ENCODE results near the gene VSIG10L.
A peak's percentile ranks its signal among the peaks of the same experiment; 100 is the strongest.

VSIG10L gene

DNA sequence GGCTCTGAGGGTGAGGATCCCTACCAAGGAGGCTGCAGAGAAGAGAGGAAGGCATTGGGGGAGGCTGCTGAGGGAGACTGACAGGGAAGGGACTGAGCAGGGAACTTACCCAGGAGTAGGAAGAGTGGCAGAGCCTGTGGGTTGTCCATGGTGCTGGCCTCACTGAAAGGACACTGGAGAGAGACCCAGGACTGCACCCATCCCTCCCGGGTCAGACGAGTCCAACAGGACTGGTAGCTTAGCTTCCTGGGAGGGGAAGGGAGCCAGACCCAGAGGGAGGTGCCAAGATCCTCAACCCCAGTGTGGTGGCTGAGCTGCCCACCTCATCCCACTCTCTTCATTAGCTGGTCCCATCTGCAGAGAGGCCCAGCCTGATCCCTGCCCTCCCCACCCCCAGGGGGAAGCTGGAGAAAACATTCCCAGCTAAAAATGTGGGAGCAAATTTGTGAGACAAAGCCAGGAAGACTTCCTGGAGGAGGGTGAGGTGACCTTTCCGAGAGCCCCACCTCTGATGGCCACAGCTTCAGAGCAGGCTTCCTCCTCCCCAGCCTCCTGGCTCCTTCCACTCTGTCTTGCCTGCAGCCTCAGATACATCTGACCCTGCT, at the start of gene VSIG10L:
TSS of gene VSIG10L (minus strand) at position 164 of the 605 bp plus-strand sequence. CDS start at position 149, 15 bp downstream.
- DNase-seq (ENCODE audit: low read depth), result no peak

DNA sequence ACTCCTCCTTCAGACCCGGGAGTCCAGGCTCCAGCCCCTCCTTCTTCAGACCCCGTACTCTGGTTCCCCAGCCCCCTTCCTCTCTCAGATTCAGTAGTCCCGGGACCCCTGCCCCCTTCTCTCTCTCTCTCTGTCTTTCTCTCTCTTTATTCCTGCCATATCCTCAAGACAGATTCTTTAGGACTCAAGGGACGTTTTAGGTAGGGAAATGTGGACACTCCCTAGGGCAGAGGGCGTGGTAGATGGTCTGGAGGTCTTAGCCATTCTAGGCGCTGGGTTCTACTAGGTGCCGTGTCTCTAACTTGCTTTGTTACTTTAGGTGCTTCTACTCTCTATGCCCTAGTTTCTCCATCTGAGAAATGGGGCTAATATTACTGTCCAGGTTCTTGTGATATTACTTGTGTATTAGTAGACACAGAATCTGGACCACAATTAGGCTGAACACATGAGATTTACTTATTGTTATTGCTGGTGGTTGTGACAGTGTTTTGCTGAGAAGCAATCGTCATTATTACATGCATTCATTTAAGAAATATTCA, 49.2 kb upstream of the VSIG10L start:
- no peak for DNase-seq (ENCODE audit: low read depth)

DNA sequence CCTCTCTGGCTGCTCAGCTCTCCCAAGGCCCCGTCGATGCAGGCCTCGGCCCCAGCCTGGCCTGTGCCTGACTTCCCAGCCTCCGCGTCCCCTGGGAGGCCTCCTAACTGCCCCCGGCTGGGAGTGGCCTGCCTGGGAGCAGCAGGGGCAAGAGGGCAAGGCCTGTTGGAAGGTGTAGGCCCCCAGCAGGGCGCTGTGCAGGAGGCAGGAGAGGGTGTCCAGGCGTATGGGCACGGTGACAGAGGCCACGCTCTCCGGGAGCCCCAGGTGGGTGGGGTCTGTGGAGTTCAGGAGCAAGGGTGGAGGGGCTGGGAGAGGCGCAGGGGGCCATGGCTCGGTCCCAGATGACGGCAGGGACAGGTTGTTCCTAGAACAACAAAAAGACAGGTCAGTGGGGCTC, 47.2 kb upstream of the VSIG10L start:
- no peak for DNase-seq (ENCODE audit: low read depth)

DNA sequence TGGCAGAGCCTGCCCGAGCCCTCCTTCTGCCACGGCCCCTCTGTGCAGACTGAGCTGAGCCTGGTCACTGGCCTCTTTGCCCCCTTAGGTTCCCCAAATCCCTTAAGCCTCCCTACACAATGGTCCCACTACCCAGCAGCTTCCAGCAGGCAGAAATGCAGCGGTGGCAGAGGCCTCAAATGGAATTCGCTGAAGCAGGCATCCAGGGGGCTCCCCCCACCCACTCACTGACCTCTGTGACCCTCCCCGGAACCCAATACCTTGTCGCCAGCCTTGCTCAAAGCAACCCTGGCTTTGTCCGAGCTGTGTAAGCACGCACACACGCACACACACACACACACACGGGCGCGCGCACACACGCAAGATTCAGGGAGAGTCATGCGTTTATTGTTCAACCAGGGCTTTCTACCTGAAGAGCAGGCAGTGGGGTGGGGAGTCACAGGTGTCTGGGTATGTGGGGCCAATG, 46.0 kb upstream of the VSIG10L start, which contains the start of gene LIM2:
TSS of gene LIM2 (minus strand) at position 51 of the 466 bp plus-strand sequence. CDS start 531 bp downstream, outside the sequence.
- no peak for DNase-seq (ENCODE audit: low read depth)

DNA sequence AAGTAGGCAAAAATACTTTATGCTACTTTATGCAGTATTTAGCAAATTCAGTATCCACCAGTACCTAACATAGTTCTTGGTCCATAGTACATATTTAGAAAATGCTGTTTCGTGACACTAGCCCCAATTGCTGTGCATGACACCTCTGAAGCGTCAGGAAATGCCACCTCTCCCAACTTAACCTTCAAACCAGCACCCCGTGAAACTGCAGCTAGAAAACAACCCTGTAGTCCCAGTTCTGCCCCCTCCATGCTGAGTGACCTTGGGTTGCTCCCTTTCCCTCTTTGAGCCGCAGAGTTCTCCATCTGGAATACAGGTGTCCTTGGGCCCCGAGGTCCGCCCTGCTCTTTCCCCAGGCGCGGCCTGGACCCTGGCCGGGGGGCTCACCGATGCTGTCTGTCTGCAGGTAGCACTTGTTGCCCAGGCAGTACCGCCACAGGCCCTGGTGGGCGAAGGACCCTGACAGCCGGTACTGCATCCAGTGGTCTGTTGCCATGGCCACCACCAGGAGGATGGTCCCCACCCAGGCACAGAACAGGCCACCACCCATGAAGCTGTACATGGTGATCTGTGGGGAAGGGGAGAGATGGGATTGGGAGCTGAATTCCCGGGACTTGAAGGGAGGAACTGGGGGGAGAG, 45.1 kb upstream of the VSIG10L start:
- DNase-seq (ENCODE audit: low read depth), result no peak

DNA sequence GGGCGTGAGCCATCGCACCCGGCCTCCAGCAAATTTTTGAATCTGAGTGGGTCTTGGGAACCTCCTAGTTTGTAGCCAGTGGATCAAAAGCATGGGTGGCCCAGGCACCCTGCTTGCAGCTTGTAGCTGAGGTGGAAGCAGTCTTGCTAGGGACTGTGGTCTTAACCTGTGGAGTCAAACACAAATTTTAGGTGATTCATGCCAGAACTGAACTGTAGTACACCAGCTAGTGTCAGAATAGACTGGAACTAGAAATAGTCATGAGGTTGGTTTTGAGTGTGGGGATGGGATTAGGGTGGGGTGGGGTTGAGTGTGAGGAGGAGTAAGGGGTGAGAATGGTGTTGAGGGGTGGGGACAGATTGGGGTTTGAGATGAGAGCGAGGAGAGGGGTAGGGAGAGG, 40.1 kb upstream of the VSIG10L start:
- DNase-seq (ENCODE audit: low read depth), result no peak

DNA sequence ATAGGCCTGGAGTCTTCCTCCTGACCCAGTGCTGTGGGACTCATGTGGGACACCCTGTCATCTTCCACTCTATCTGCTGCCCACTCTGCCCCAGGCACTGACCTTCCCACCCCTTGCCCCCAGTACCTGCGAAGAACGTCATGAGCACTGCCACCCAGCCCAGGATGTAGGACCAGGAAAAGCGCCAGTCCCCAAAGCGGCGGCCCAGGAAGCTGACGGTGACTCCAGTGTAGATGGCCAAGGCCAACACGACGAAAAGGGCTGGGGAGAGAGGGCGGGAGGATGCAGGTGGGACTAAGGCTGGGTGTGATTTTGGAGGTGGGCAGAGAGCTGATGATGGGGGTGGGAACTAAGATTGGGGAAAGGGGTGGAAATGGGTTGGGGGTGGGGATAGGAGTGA, 38.4 kb upstream of the VSIG10L start:
- no peak for DNase-seq (ENCODE audit: low read depth)

DNA sequence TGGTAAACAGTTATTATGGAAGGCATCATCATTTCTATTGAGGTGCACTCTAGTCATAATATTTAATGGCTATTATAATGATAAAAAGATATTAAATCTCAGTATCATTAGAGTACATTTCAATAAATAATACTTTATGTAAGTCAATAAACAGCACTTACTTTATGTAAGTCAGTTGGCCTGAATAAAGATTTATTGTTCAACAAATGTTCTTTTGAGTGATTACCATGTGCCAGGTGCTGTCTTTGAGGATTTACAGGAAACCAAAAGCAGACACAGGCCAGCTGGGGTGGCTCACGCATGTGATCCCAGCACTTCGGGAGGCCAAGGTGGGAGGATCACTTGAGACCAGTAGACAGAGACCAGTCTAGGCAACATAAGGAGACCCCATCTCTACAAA, 35.5 kb upstream of the VSIG10L start:
- DNase-seq (ENCODE audit: low read depth), result no peak

DNA sequence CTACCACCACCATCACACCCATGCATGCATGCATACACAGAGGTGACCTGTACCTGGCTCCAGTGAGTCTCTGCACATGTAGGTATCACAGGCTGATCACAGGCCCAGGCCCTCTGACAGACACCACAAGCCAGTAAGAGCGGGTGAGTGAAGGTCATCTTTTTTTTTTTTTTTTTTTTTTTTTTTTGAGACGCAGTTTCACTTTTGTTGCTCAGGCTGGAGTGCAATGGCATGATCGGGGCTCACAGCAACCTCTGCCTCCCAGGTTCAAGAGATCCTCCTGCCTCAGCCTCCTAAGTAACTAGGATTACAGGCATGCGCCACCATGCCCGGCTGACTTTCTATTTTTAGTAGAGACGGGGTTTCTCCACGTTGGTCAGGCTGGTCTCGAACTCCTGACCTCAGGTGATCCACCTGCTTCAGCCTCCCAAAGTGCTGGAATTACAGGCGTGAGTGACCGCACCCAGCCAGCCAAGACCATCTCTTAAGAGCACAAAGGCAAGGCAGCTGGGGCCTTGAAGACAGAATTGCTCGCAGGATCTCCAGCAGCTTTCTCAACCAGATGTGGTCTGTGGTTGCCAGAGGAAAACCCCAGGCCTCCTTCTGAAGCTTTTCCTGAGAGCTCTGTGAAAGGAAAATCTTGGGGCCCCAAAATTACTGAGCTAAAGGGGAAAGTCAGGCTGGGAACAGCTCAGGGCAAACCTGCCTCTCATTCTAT, 33.7 kb upstream of the VSIG10L start:
- DNase-seq (ENCODE audit: low read depth), result no peak

DNA sequence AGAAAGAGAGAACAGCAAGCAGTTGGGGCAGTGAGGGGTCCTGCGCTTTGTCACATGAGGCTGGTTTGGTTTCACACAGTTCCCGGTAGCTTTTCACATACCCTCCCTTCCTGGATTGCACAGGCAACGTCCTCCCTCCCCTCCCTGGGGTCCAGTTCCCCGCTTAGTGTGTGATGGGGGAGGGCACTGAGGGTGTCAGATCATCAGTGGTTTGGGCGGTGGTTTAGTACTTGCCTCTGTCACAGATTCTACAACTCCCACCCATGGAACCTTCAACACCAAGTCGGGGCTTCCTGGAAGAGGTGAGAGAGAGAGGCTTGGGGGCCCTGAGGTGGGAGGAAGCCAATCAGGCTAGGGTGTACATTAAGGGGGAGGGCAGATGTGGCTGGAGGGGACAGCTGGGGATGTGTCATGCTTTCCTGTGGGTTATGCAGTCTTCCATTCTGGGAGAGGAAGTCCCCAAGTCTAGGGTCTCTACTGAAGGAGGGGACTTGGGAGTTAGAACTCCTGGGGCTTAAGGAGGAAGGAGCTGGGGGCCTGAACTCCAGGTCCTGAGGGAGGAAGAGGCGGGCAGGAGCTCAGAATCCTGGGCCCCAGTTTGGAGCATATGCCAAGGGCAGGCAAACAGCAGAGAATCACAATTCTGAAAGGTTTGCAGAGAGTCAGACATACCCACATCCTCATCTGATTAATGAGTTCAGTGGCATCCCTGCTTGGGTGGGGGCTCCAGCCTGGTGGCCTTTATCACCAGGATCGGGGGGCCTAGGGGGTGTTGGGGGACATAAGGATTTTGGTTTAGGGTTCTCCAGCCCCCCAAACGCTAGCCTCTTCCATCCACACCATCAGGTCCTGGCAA, 30.9 kb upstream of the VSIG10L start, which contains the start of gene NKG7:
TSS of gene NKG7 (minus strand) at position 6 of the 856 bp plus-strand sequence. CDS start 119 bp downstream, outside the sequence.
- no peak for DNase-seq (ENCODE audit: low read depth)

DNA sequence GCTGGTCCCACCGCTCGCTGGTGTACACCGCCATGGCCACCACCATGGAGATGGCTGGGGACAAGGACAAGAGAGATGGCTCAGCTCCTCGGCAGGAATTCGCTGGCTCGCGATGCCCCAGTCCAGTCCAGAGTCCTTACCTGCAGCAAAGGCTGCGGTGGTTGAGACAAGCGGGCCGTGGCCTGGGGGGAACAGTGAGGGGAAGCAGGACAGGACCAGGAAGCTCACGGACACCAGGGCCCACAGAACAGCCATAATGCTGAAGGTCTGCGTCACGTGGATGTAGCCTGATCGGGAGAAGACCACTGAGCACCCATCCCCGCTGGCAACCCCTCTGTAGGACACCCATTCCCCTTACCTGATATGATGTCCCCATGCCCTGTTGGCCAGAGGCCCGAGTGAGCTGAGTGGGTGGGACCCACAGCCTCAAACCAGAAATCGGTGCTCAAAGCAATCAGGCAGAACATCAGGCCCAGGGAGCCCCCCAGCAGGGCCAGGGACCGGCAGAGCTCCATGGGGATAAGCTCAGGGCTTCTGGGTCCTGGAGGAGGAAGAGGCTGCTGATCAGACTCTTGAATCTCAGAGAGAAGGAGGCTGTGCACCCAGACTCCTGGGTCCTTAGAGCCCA, 30.2 kb upstream of the VSIG10L start:
- DNase-seq (ENCODE audit: low read depth), result no peak

DNA sequence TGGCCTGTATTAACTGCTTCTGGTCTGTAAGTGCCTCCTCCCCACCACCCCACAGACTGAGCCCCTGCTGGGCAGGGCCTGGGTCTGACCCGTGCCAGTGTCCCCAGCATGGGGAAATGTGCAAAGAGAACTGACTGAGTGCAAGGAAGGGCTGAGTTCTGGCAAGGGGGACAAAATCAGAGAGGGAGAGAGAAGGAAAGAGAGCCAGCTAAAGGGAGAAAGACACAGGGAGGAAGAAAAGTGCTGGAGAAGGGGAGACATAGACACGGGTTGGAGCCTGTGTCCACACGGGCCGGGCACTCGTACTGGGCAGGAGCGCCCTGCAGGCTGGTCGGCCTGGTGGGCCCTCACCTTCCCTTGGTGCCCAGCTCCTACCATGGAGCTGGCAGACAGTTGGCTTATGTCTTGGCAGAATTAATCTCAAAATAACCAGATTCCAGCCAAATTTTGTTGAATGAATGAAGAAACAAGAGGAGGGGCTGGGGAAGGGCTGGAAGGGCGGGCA, 29.3 kb upstream of the VSIG10L start:
- no peak for DNase-seq (ENCODE audit: low read depth)

DNA sequence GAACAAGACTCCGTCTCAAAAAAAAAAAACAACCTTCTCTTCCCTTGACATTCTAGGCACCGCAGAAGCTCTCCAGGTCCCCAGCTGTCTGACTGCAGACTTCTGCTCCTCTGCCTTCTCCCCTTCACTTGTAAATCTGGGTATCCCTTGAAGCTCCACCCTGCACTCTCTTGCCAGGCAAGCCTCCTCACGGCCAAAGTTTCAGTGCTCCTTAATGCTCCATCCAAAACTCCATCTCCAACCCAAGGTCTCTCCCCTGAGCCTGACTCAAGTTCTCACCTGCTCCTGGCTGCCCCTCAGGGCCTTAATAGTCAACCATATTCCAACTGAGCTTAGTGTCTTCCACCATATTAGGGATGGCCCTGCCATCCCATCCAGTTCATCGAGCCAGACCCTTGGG, 28.3 kb upstream of the VSIG10L start:
- no peak for DNase-seq (ENCODE audit: low read depth)

DNA sequence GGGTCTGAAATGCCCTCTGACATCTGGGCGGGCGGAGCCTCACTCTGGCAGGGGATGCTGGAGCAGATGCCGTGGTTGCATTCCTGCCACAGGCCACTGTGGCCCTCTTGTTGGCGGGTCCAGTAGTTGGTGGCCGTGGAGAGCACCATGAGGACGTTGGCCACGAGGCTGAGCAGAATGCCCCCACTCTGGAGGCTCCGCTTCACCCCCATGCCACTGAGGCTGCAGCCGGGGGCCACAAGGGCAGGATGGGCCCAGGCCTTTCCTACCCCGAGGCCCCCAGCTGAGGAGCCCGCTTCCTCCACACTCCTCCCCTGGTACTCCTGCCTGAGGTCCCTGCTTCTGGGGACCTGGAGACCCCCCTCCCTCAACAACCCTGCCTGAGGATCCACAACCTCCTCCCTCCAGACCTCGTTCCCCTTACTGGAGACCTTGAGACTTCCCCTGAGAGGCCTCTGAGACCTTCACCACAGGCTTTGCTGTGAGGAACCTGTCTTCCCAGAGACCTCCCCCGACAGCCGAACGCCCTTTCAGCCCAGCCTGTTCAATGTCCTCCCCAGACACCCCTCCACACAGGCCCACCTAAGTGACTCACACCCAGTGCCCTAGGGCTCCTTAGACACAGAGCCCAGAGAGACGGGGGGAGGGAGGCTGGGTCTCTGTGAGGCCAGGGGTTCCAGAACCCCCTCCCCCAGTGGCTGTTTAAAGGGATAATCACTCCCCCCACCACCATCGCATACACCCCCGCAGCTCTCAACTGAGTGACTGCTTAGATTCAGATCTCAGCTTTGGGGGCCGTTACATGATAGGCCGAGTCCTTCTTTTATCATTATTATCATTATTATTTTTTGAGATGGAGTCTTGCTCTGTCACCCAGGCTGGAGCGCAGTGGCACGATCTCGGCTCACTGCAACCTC, 26.7 kb upstream of the VSIG10L start, which contains the start of gene CLDND2:
TSS of gene CLDND2 (minus strand) at position 638 of the 917 bp plus-strand sequence. CDS start at position 212, 426 bp downstream.
- no peak for DNase-seq (ENCODE audit: low read depth)

DNA sequence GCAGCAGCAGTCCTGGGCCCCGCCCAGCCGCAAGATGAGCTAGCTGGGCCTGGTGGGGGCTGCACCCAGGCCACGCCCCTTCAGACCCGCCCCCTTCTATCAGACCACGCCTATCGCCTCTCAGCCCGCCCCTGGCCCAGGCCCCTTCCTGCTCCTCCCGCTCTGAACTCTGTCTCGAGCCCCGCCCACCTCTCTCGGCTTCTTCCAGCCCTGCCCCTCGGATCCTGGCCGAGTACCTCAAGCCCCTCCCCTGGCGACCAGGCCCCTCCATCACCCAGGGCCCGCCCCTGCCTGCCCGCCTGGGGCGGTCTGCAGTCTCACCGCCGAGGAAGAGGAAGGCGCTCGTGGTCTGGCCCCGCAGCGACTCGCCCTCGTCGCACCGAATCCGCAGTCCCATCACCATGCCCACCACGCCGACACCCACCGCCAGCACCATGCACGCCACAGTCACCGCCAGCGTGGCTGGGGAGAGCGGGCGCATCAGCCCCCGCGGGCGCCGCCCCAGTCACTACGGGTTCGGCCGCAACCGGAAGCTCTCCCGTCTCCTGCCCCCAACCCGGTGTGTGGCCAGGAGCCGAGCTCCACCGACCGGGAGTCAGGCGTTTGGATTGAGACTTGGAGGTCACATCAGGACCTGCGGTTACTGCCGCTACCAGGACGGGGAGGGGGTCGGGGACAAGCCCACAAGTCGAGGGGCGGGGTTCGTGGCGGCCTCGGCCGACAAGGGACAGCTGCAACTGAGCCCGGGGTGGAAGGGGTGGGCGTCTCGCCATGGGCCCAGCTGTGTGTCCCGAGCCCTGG, 25.8 kb upstream of the VSIG10L start:
- peak; percentile 92 for DNase-seq (ENCODE audit: low read depth)

DNA sequence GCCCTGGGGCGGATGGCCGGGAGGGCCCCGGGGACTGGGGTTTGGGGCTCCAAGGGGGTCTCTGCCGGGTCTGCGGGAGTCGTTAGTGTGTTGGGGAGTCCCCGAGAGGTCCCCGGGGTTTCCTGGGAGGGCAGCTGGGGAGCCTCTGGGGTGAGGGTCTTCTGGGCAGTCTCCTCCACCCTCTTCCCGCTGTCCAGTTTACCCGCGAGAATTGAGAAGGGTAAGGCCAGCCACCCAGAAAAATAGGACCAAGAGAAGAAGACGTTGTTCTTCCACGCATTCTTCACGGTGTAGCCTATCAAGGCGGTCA, 25.3 kb upstream of the VSIG10L start:
- no peak for DNase-seq (ENCODE audit: low read depth)

DNA sequence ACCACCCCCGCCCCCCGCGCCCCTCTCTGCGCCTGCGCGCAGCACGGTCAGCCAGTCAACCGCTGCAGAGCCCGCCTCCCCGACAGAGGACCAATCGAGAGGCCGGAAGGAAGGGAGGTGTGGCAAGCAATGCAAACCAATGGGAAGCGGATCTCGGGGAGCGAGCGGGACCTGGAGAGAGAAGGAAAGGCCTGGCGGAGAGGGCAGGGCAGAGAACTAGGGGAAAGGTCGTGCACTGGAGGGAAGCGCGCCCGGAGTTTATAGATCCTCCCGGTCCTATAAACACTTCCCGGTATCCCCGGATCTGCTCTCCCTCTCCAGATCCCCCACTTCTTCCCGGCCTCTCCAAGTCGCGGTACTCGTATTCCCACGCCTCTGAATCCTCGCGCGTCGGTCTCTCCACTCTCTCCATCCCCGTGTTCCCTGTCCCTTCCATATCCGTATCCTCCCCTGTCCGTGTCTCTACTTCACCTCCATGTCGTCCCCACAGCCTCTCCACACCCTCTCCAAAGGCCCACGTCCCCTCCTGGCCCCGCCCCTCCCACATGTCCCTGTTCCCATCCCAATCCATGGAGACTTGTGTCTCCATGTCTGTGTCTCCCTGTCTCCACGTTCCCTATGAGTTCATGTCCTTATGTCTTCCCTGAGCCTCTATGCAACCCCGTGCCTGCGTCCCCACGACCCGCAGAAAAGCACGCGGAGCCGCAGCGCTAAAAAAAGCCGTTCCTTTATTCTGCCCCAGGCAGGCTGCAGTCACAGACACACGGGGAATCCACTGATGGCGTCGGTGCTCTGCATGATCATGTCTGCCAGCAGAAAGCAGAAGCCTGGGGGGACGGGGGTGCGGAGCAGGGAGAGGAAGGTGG, 24.7 kb upstream of the VSIG10L start:
- DNase-seq (ENCODE audit: low read depth), result peak; percentile 92

DNA sequence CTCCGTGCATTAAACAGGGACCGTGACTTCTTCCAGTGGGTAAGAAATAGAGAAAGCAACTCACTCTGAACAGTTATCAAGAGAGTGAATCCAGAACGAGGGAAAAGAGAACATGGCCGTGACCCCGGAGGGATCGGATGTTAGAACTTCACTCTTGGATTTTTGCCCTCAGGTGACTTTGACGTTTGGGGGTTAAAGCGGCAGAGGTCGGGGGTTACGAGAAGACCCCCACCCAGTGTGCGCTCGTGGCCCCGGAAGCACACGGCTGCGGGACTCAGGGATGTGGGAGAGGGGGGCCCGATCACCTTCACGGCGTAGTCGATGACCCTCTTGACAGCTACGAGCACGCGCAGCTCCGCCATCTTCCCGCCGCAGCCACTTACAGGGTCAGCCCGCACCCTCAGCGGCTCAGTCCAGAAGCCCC, 24.0 kb upstream of the VSIG10L start, which contains the start of gene ETFB:
TSS of gene ETFB (minus strand) at position 424 of the 424 bp plus-strand sequence. CDS start at position 362, 62 bp downstream.
- no peak for DNase-seq (ENCODE audit: low read depth)
